ENCODE data around the gene SH3BP5. TPM values are rescaled to one million over a fixed set of nuclear protein-coding genes. Genes with fewer than 3 reads are reported as not detected.

SH3BP5 gene
- total and polyA plus RNA-seq, 3 donors from 2014 or later = 86.7 to 126 (median 102) TPM

DNA sequence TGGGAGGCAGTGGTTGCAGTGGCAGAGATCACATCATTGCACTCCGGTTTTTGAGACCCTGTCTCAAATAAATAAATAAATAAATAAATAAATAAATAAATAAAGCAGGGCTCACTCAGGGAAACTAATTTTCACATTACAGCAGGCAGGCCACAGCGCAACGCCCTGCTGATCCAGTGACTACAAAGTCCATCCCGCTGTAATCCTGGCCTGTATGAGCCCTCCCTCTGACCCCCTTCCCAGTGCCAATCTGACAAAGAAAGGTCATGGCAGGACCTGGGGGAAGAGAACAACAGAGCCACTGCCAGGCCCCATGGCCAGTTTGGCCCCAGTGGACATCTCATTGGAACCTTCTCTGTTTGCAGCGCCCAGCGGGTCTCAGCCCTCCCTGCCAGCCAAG is 9.3 kb downstream of the SH3BP5 start:
- peak overlapping the region; percentile 46 to 88 for H3K27ac ChIP-seq
- intact Hi-C loops (cut with DNase I; ENCODE audit: low total_unique reads) = no loop called here
- H3K9me3 ChIP-seq = no peaks in the 10 kb centered on the region
- TF ChIP-seq, protein P1, sequence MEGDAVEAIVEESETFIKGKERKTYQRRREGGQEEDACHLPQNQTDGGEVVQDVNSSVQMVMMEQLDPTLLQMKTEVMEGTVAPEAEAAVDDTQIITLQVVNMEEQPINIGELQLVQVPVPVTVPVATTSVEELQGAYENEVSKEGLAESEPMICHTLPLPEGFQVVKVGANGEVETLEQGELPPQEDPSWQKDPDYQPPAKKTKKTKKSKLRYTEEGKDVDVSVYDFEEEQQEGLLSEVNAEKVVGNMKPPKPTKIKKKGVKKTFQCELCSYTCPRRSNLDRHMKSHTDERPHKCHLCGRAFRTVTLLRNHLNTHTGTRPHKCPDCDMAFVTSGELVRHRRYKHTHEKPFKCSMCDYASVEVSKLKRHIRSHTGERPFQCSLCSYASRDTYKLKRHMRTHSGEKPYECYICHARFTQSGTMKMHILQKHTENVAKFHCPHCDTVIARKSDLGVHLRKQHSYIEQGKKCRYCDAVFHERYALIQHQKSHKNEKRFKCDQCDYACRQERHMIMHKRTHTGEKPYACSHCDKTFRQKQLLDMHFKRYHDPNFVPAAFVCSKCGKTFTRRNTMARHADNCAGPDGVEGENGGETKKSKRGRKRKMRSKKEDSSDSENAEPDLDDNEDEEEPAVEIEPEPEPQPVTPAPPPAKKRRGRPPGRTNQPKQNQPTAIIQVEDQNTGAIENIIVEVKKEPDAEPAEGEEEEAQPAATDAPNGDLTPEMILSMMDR (IDR thresholded peaks at IDR 0.05) = no peak
- no peak for TF ChIP-seq POLR2A (IDR thresholded peaks at IDR 0.05)
- H3K4me1 ChIP-seq = peaks cover 69% of the 10 kb centered on the region
- H3K27me3 ChIP-seq = no peaks in the 10 kb centered on the region
- DNase-seq = no peak
- WGBS, 2 donors = 90 to 91% methylated on average over 6 of the region's 6 CpGs
- no peaks in the 10 kb centered on the region for H3K36me3 ChIP-seq (ENCODE audit: low read depth, missing control alignments)
- H3K4me3 ChIP-seq = no peak overlapping the region

DNA sequence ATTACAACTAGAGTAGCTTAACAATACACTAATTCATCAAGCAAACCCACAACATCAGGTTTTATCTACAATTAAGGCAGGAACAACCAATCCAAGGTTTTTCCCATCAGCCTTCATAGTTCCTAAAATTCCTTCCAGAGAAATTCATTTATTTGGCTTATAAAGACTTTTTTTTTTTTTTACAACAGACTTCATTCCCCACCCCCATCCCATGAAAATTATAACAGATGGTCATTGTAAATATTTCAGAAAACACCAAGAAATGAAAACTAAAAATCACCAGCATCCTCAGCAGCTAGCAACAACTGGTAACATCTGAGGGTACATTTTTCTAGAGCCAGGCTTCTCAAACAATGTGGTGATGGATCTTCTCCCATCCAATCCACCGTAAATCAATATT is 11.0 kb downstream of the SH3BP5 start:
- 69 to 77% methylated on average over 1 of the region's 1 CpG for WGBS, 2 donors
- Histone ChIP-seq H3K27ac (peak overlapping the region; percentile 15 to 88), H3K36me3 (ENCODE audit: low read depth, missing control alignments) (no peaks in the 10 kb centered on the region), H3K4me1 (peaks cover 81% of the 10 kb centered on the region), H3K27me3 (no peaks in the 10 kb centered on the region), H3K4me3 (no peak overlapping the region), H3K9me3 (no peaks in the 10 kb centered on the region)
- intact Hi-C loops (cut with DNase I; ENCODE audit: low total_unique reads) = no loop called here
- no peak for DNase-seq
- TF ChIP-seq POLR2A (IDR thresholded peaks at IDR 0.05) = no peak
- TF ChIP-seq, protein P1 (IDR thresholded peaks at IDR 0.05) = no peak

DNA sequence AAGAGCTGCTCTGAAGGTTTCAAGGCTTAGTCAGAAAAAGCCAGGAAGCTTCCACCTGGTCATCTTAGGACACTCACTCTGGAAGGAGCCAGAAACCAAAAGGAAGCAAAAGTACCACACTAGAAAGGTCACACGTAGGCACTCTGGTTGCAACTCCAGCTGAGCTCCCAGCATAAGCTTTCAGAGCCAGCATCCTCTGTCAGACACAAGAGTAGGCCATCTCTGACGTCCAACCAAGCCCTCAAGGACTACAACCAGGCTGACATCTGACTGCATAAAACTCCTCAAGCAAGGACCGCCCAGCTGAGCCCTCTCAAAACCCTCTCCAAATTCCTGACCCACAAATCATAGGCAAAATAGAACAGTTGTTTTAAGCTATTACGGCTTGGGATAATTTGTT is 12.8 kb downstream of the SH3BP5 start:
- intact Hi-C loops (cut with DNase I; ENCODE audit: low total_unique reads) = no loop called here

DNA sequence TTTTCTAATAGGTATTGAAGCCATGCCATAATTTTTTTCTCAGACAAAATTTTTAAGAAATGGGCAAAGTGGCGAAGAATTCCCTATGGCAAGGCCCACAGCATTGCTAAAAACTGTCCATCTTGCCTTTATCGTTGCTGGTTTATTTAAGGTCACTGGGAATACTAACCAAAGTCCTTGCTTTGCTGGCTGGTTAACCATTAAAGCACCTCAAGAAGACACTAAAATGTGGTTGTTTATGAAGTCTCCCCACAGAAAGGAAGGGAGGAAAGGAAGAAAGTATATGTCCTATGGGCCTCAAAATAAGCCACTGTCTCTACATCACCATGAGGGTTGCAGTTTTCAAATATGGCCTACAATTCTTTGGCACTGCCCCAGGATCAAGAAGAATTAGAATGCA is 13.2 kb downstream of the SH3BP5 start:
- Histone ChIP-seq H3K27me3 (no peaks in the 10 kb centered on the region), H3K4me3 (no peak overlapping the region), H3K4me1 (peaks cover 75% of the 10 kb centered on the region), H3K36me3 (ENCODE audit: low read depth, missing control alignments) (no peaks in the 10 kb centered on the region), H3K9me3 (no peaks in the 10 kb centered on the region), H3K27ac (peak overlapping the region; percentile 46 to 88)
- TF ChIP-seq, protein P1 (IDR thresholded peaks at IDR 0.05) = no peak
- TF ChIP-seq POLR2A (IDR thresholded peaks at IDR 0.05) = no peak
- no peak for DNase-seq
- intact Hi-C loops (cut with DNase I; ENCODE audit: low total_unique reads) = no loop called here
- WGBS, 2 donors = 67 to 70% methylated on average over 2 of the region's 2 CpGs

More for the DNA sequence above, 12.8 kb downstream of the SH3BP5 start:
- Histone ChIP-seq H3K27ac (peak overlapping the region; percentile 46 to 88), H3K27me3 (no peaks in the 10 kb centered on the region), H3K9me3 (no peaks in the 10 kb centered on the region), H3K4me3 (no peak overlapping the region), H3K4me1 (peaks cover 75% of the 10 kb centered on the region), H3K36me3 (ENCODE audit: low read depth, missing control alignments) (no peaks in the 10 kb centered on the region)
- WGBS, 2 donors = 37 to 46% methylated on average over 4 of the region's 4 CpGs
- no peak for TF ChIP-seq POLR2A (IDR thresholded peaks at IDR 0.05)
- TF ChIP-seq, protein P1 (IDR thresholded peaks at IDR 0.05) = no peak
- peak; percentile 55 for DNase-seq

DNA sequence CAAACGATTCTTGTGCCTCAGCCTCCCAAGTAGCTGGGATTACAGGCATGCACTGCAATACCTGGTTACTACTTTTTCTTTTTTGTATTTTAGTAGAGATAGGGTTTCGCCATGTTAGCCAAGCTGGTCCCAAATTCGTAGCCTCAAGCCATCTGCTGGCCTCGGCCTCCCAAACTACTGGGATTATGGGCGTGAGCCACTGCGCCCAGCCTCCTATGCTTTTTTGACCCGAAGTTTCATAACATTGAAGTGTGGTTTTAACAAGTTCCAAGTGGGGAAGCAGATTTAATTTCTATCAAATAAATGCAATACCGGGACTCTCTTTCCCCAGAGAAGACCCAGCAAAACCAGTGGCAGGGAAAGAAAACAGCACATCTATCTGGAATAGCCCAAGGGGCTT is 13.7 kb downstream of the SH3BP5 start:
- no peaks in the 10 kb centered on the region for H3K27me3 ChIP-seq
- H3K4me3 ChIP-seq = no peak overlapping the region
- H3K27ac ChIP-seq = peak overlapping the region; percentile 46 to 88
- no peak for DNase-seq
- H3K36me3 ChIP-seq (ENCODE audit: low read depth, missing control alignments) = no peaks in the 10 kb centered on the region
- peaks cover 73% of the 10 kb centered on the region for H3K4me1 ChIP-seq
- no peak for TF ChIP-seq POLR2A (IDR thresholded peaks at IDR 0.05)
- TF ChIP-seq, protein P1 (IDR thresholded peaks at IDR 0.05) = no peak
- 64 to 70% methylated on average over 8 of the region's 8 CpGs for WGBS, 2 donors
- intact Hi-C loops (cut with DNase I; ENCODE audit: low total_unique reads) = no loop called here
- H3K9me3 ChIP-seq = no peaks in the 10 kb centered on the region
